Measurements from ENCODE around the gene RIN3.

RIN3 gene

DNA sequence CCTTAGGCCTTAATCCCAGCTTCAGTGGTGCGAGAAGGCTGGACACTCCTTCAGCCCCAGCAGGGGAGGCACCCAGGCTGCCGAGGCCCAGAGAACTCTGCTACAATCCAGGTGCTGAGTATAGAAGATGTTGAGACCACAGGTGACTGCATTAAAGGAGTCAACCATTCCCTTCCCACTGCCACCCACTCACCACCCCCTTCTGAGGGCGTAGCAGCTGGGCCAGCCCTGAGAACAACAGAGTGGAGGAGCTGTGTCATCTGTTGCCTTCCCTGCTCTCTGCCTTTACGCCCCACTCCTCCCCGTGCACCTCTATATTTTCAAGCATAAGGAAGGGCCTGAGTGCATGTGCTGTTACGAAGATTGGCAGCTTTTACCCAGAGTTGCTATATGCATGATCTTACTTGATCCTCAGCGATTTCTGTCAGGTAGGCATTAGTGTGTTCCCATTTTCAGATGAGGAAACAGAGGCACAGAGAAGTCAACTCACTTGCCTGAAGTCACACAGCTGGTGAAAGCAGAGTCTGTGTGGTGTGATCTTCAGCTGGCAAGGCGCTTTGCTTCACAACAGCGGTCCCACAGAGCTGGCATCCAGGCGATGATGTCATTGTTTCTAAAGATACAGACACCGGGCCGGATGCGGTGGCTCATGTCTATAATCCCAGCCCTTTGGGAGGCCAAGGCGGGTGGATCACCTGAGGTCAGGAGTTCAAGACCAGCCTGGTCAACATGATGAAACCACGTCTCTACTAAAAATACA lies 46.7 kb downstream of the RIN3 start:
- H3K4me3 ChIP-seq (ENCODE audit: control insufficient read depth, low read depth, low read length) = no peak overlapping the region
- TF ChIP-seq, protein P1, sequence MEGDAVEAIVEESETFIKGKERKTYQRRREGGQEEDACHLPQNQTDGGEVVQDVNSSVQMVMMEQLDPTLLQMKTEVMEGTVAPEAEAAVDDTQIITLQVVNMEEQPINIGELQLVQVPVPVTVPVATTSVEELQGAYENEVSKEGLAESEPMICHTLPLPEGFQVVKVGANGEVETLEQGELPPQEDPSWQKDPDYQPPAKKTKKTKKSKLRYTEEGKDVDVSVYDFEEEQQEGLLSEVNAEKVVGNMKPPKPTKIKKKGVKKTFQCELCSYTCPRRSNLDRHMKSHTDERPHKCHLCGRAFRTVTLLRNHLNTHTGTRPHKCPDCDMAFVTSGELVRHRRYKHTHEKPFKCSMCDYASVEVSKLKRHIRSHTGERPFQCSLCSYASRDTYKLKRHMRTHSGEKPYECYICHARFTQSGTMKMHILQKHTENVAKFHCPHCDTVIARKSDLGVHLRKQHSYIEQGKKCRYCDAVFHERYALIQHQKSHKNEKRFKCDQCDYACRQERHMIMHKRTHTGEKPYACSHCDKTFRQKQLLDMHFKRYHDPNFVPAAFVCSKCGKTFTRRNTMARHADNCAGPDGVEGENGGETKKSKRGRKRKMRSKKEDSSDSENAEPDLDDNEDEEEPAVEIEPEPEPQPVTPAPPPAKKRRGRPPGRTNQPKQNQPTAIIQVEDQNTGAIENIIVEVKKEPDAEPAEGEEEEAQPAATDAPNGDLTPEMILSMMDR (conservative IDR thresholded peaks at IDR 0.05; ENCODE audit: control insufficient read depth, insufficient read depth, low read depth, low read length) = no peak
- no peak for DNase-seq (ENCODE audit: low read depth)

DNA sequence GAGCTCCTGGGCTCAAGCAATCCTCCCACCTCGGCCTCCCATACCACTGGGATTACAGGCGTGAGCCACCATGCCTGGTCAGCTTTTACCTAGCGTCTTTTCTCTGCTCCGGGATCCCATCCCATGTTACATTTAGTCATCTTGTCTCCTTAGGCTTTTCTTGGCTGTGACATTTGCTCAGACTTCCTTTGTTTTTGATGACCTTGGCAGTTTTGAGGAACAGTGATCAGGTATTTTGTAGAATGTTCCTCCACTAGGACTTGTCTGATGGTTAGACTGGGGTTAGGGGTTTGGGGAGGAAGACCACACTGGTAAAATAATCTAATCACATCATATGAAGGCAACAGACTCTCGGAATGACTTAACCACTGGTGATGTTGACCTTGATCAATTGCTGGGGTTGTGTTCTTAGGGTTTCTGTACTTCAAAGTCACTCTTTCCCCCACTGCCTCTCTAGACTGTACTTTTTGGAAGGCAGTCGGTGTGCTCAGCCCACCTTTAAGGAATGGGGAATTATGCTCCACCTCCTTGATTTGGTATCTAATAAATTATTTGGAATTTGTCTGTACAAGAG lies 48.4 kb downstream of the RIN3 start:
- H3K4me3 ChIP-seq (ENCODE audit: control insufficient read depth, low read depth, low read length) = no peak overlapping the region
- no peak for DNase-seq (ENCODE audit: low read depth)
- TF ChIP-seq, protein P1 (conservative IDR thresholded peaks at IDR 0.05; ENCODE audit: control insufficient read depth, insufficient read depth, low read depth, low read length) = no peak

DNA sequence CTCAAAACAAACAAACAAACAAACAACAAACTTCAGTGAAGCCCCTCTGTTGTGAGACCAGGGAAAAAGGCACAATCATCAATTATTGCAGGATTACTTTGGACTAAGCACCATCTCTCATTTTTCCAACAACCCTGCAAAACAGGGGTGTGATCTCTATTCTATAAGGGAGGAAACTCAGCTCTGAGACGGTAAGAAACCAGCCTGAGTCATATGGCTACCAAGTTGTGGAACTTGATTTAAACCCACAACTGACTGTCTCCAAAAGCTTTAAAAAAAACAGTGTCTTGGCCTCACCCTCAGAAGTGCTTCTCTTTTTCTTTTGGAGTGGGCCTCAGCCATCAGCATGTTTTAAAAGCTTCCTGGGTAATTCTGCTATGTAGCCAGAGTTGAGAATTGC lies 49.8 kb downstream of the RIN3 start:
- DNase-seq (ENCODE audit: low read depth) = peak; percentile 49
- TF ChIP-seq, protein P1 (conservative IDR thresholded peaks at IDR 0.05; ENCODE audit: control insufficient read depth, insufficient read depth, low read depth, low read length) = no peak
- no peak overlapping the region for H3K4me3 ChIP-seq (ENCODE audit: control insufficient read depth, low read depth, low read length)

DNA sequence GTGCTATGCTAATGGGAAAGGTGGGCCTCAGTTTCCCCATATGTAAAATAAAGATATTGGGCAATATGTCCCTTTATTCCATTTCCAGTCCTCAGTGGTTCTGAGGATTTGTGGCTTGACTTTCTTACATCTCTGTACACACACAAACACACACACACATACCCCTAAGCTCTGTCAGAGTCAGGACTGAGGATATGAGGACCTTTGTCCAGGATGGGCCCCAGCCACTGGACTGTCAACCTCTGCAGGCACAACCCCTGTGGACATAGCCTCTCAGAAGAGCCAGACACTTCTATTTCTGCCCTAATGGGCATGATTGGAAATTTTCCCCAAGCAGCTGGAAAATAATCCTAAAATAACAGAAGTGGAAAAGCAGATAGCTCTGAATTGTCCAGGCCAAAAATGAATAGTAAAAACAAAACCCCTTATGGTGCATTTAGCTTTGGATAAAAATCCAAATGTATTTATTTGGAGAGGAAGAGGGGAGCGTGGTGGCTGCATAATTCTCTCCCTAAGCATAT lies 50.2 kb downstream of the RIN3 start:
- no peak for DNase-seq (ENCODE audit: low read depth)
- TF ChIP-seq, protein P1 (conservative IDR thresholded peaks at IDR 0.05; ENCODE audit: control insufficient read depth, insufficient read depth, low read depth, low read length) = no peak
- no peak overlapping the region for H3K4me3 ChIP-seq (ENCODE audit: control insufficient read depth, low read depth, low read length)

DNA sequence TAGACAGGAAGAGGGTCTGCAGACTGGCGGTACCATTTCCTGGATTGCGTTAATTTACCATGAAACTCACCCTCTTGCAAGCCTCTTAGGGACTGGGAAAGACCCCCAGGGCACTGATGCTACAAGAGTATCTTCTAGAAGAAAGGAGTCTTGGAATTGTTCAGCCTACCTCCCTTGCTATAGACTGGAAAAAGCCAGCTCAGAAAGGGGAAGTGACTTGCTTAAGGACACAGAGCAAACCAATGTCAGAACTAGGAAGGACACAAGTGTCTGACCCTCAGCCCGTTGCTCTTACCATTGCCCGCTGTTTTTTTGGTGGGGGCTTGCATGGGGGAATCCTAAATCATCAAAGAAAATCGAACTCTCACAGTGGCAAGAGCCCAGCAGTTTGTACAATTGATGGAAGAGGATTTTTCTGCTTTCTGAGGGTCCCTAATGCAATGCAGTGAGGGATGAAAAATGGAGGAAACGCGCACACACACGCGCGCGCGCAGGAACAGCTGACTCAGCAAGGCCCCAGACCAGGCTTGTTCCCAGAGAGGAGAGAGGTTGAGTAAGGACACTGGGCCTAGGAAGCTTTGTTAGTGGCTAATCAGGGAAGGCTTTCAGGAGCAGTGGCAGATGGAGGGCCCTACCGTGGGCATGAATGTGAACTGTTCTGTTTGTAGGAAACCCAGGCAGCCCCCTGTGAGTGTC lies 50.9 kb downstream of the RIN3 start:
- TF ChIP-seq, protein P1 (conservative IDR thresholded peaks at IDR 0.05; ENCODE audit: control insufficient read depth, insufficient read depth, low read depth, low read length) = no peak
- no peak overlapping the region for H3K4me3 ChIP-seq (ENCODE audit: control insufficient read depth, low read depth, low read length)
- no peak for DNase-seq (ENCODE audit: low read depth)

DNA sequence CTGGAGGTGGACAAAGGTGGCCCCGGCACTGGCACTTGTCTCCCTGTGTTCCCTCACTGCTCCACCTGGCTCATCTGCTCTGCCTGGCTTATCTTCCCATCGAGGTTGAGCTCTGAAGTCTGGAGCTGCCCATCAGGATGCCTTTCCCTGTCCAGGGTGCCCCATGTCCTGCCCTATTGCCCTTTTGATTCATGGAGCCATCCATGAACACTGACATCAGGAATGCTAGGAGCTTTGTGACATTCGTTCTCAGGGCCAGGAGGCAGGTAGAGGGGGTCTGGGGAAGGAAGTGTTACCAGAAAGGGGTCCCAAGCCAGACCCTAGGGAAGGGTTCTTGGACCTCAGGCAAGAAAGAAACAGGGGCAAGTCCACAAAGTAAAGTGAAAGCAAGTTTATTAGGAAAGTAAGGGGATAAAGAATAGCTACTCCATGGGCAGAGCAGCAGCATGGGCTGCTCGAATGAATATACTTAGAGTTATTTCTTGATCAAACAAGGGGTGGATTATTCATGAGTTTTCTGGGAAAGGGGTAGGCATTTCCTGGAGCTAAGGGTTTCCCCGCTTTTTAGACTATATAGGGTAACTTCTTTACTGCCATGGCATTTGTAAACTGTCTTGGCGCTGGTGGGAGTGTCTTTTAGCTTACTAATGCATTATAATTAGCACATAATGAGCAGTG lies 51.6 kb downstream of the RIN3 start:
- DNase-seq (ENCODE audit: low read depth) = no peak
- TF ChIP-seq, protein P1 (conservative IDR thresholded peaks at IDR 0.05; ENCODE audit: control insufficient read depth, insufficient read depth, low read depth, low read length) = no peak
- H3K4me3 ChIP-seq (ENCODE audit: control insufficient read depth, low read depth, low read length) = no peak overlapping the region

Measured in fibroblast of mammary gland (primary cell).